Measurements from ENCODE around the gene XG.

The XG gene

DNA sequence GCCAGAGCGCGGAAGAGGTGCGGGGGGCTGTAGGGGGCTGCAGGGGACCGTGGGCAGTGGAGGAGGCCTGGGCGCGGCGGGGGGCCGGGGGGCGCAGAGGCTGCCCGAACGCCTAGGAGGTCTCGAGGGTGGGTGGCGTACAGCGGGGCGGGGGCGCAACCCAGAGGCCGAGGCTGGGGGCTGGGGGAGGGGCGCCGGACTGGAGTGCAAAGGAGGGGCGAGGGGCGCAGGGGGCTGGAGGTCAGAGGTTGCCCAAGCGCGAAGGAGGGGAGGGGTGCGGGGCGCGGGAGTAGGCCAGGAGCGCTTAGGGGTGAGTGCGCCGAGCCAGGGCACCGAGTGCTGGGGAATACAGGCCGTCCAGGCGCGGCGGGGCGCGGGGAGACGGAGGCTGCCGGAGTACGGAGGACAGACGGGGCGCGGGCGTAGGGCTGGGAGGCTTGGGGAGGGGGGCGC is 77.1 kb downstream of the XG start:
- Histone ChIP-seq H2AK5ac (ENCODE audit: low read depth, low read length) (no peak overlapping the region), H3K14ac (ENCODE audit: low read length) (no peak overlapping the region), H2BK120ac (ENCODE audit: low read depth, low read length) (no peak overlapping the region), H3K4me1 (ENCODE audit: control insufficient read depth in 2 of 2, insufficient read depth in 1 of 2, low read depth in 1 of 2, low read length in 2 of 2) (peaks cover 5 to 15% of the 10 kb centered on the region in 2 donors), H3K79me1 (ENCODE audit: low read depth, low read length) (no peaks in the 10 kb centered on the region), H2AFZ (ENCODE audit: low read length) (peak overlapping the region; percentile 92), H3K23ac (ENCODE audit: low read depth, low read length, poor library complexity) (no peak overlapping the region), H3K18ac (ENCODE audit: low read length) (peak overlapping the region; percentile 92), H4K91ac (ENCODE audit: low read depth, low read length, poor library complexity) (no peak overlapping the region), H2BK12ac (ENCODE audit: low read length) (no peak overlapping the region), H3K4ac (ENCODE audit: low read length) (no peak overlapping the region), H3K27ac (replicated peaks; ENCODE audit: low read length) (no peak overlapping the region), H2BK15ac (ENCODE audit: low read length) (no peak overlapping the region), H3K4me2 (ENCODE audit: insufficient read depth, low read length, poor library complexity, severe bottlenecking) (peak overlapping the region; percentile 73), H3K4me3 (ENCODE audit: low read length in 2 of 2) (peak overlapping the region; percentile 64 to 84), H3K9me3 (replicated peaks in 1 of 2; ENCODE audit: control insufficient read depth in 2 of 2, insufficient read depth in 1 of 2, low read depth in 1 of 2, low read length in 2 of 2) (peaks cover 0 to 16% of the 10 kb centered on the region in 2 donors), H3K9ac (ENCODE audit: low read depth, low read length, poor library complexity) (peak overlapping the region; percentile 88), H3K36me3 (replicated peaks in 1 of 2; ENCODE audit: control insufficient read depth in 2 of 2, insufficient read depth in 2 of 2, low read length in 2 of 2) (peaks cover 0 to 32% of the 10 kb centered on the region in 2 donors), H2BK5ac (ENCODE audit: low read length) (no peak overlapping the region), H3K27me3 (ENCODE audit: control insufficient read depth in 3 of 3, insufficient read depth in 3 of 3, low read depth in 1 of 3, low read length in 3 of 3) (no peaks in the 10 kb centered on the region), H4K8ac (ENCODE audit: low read depth, low read length) (no peak overlapping the region)
- peak; percentile 52 for DNase-seq (ENCODE audit: low spot score)
- WGBS, 2 donors (ENCODE audit: extremely low coverage in 2 of 2, insufficient read length in 2 of 2, insufficient replicate concordance in 1 of 2): no CpG with 5 or more reads among the region's 44 CpGs

DNA sequence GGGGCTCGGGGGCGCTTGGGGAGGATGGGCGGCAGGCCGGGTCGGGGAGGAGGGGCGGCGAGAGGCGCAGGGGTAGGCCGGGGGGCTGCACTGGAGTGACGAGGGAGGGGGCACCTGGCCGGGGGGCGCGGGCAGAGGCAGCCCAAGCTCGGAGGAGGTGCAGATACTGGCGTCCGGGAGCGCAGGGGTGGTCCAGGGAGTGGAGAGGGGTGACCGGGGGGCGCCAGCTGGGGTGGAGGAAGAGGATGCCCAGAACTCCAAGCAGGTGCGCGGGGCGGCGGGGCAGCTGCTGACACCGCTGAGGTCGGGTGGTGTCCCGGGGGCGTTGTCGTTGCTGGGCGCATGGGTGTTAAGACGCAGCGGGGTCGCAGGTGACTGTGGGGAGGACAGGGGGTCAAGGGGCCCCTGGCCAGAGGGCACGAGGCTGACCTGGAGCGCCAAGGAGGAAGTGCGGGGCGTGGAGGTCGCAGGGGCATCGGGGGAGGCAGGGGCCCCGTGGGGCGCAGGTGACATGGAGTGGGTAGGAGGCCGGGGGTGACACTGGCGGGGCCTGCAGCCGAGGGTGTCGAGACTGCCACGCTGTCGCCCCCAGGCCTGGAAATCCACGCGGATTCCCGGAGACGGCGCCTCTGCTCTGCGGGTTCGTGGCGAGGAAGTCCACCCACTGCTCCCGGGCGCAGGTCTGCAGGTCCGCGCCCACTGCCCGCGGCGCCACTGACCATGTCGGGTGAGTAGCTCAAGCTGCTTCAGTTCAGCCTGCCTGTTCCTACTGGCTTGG is 77.8 kb downstream of the XG start:
- no peaks in the 10 kb centered on the region for H3K27me3 ChIP-seq (ENCODE audit: control insufficient read depth in 3 of 3, insufficient read depth in 3 of 3, low read depth in 1 of 3, low read length in 3 of 3)
- peaks cover 5 to 15% of the 10 kb centered on the region in 2 donors for H3K4me1 ChIP-seq (ENCODE audit: control insufficient read depth in 2 of 2, insufficient read depth in 1 of 2, low read depth in 1 of 2, low read length in 2 of 2)
- H3K4me2 ChIP-seq (ENCODE audit: insufficient read depth, low read length, poor library complexity, severe bottlenecking): peak overlapping the region; percentile 73
- no peak overlapping the region for H3K27ac ChIP-seq (replicated peaks; ENCODE audit: low read length)
- no peak overlapping the region for H4K91ac ChIP-seq (ENCODE audit: low read depth, low read length, poor library complexity)
- peak overlapping the region; percentile 64 to 84 for H3K4me3 ChIP-seq (ENCODE audit: low read length in 2 of 2)
- no peak overlapping the region for H2BK12ac ChIP-seq (ENCODE audit: low read length)
- no peak overlapping the region for H3K14ac ChIP-seq (ENCODE audit: low read length)
- H3K23ac ChIP-seq (ENCODE audit: low read depth, low read length, poor library complexity): no peak overlapping the region
- H3K36me3 ChIP-seq (replicated peaks in 1 of 2; ENCODE audit: control insufficient read depth in 2 of 2, insufficient read depth in 2 of 2, low read length in 2 of 2): peaks cover 0 to 36% of the 10 kb centered on the region in 2 donors
- H2BK15ac ChIP-seq (ENCODE audit: low read length): no peak overlapping the region
- DNase-seq (ENCODE audit: low spot score): no peak
- peak overlapping the region; percentile 92 for H3K18ac ChIP-seq (ENCODE audit: low read length)
- no peak overlapping the region for H2BK120ac ChIP-seq (ENCODE audit: low read depth, low read length)
- H2AK5ac ChIP-seq (ENCODE audit: low read depth, low read length): no peak overlapping the region
- no peak overlapping the region for H2BK5ac ChIP-seq (ENCODE audit: low read length)
- H4K8ac ChIP-seq (ENCODE audit: low read depth, low read length): no peak overlapping the region
- H2AFZ ChIP-seq (ENCODE audit: low read length): peak overlapping the region; percentile 92
- peak overlapping the region; percentile 88 for H3K9ac ChIP-seq (ENCODE audit: low read depth, low read length, poor library complexity)
- H3K4ac ChIP-seq (ENCODE audit: low read length): no peak overlapping the region
- H3K9me3 ChIP-seq (replicated peaks in 1 of 2; ENCODE audit: control insufficient read depth in 2 of 2, insufficient read depth in 1 of 2, low read depth in 1 of 2, low read length in 2 of 2): peaks cover 0 to 17% of the 10 kb centered on the region in 2 donors
- no CpG with 5 or more reads among the region's 62 CpGs for WGBS, 2 donors (ENCODE audit: extremely low coverage in 2 of 2, insufficient read length in 2 of 2, insufficient replicate concordance in 1 of 2)
- H3K79me1 ChIP-seq (ENCODE audit: low read depth, low read length): no peaks in the 10 kb centered on the region

GRCh38 chrX:2831471-2832228 is 79.8 kb downstream of the XG start:
- H2BK5ac ChIP-seq (ENCODE audit: low read length): no peak overlapping the region
- peaks cover 0 to 46% of the 10 kb centered on the region in 2 donors for H3K36me3 ChIP-seq (replicated peaks in 1 of 2; ENCODE audit: control insufficient read depth in 2 of 2, insufficient read depth in 2 of 2, low read length in 2 of 2)
- no peak overlapping the region for H2AK5ac ChIP-seq (ENCODE audit: low read depth, low read length)
- H3K9me3 ChIP-seq (replicated peaks in 1 of 2; ENCODE audit: control insufficient read depth in 2 of 2, insufficient read depth in 1 of 2, low read depth in 1 of 2, low read length in 2 of 2): peaks cover 0 to 24% of the 10 kb centered on the region in 2 donors
- no peak overlapping the region for H4K91ac ChIP-seq (ENCODE audit: low read depth, low read length, poor library complexity)
- no peak overlapping the region for H2BK120ac ChIP-seq (ENCODE audit: low read depth, low read length)
- H3K4me2 ChIP-seq (ENCODE audit: insufficient read depth, low read length, poor library complexity, severe bottlenecking): no peak overlapping the region
- no peak overlapping the region for H3K23ac ChIP-seq (ENCODE audit: low read depth, low read length, poor library complexity)
- H2BK12ac ChIP-seq (ENCODE audit: low read length): no peak overlapping the region
- H4K8ac ChIP-seq (ENCODE audit: low read depth, low read length): no peak overlapping the region
- no peak overlapping the region for H3K4ac ChIP-seq (ENCODE audit: low read length)
- no peak overlapping the region for H3K4me3 ChIP-seq (ENCODE audit: low read length in 2 of 2)
- H3K27me3 ChIP-seq (ENCODE audit: control insufficient read depth in 3 of 3, insufficient read depth in 3 of 3, low read depth in 1 of 3, low read length in 3 of 3): no peaks in the 10 kb centered on the region
- H2AFZ ChIP-seq (ENCODE audit: low read length): no peak overlapping the region
- H3K27ac ChIP-seq (replicated peaks; ENCODE audit: low read length): no peak overlapping the region
- H3K9ac ChIP-seq (ENCODE audit: low read depth, low read length, poor library complexity): no peak overlapping the region
- H3K14ac ChIP-seq (ENCODE audit: low read length): no peak overlapping the region
- peaks cover 5 to 15% of the 10 kb centered on the region in 2 donors for H3K4me1 ChIP-seq (ENCODE audit: control insufficient read depth in 2 of 2, insufficient read depth in 1 of 2, low read depth in 1 of 2, low read length in 2 of 2)
- H2BK15ac ChIP-seq (ENCODE audit: low read length): no peak overlapping the region
- H3K18ac ChIP-seq (ENCODE audit: low read length): no peak overlapping the region
- no peaks in the 10 kb centered on the region for H3K79me1 ChIP-seq (ENCODE audit: low read depth, low read length)
- DNase-seq (ENCODE audit: low spot score): no peak
- no CpG with 5 or more reads among the region's 14 CpGs for WGBS, 2 donors (ENCODE audit: extremely low coverage in 2 of 2, insufficient read length in 2 of 2, insufficient replicate concordance in 1 of 2)

DNA sequence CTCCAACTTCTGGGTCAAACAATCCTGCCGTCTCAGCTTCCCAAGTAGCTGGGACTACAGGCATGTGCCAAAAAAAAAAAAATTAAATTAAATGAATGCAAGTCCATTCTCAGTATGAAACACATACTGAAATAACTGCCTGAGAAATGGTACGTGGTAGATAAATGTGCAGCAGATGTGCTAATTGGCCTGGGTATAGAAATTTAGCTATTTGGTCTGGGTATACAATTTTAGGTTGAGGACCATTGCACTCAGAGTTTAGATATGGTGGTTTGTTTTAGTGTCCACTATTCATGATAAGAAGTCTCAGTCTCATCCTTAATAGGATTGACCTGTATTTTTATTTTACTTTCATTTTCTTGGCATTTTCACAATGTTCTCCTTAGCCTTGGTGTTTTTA is 86.1 kb downstream of the XG start:
- Histone ChIP-seq H4K91ac (ENCODE audit: low read depth, low read length, poor library complexity) (no peak overlapping the region), H3K18ac (ENCODE audit: low read length) (no peak overlapping the region), H3K4ac (ENCODE audit: low read length) (no peak overlapping the region), H4K8ac (ENCODE audit: low read depth, low read length) (no peak overlapping the region), H3K4me2 (ENCODE audit: insufficient read depth, low read length, poor library complexity, severe bottlenecking) (no peak overlapping the region), H3K4me1 (ENCODE audit: control insufficient read depth in 2 of 2, insufficient read depth in 1 of 2, low read depth in 1 of 2, low read length in 2 of 2) (peaks cover 0 to 15% of the 10 kb centered on the region in 2 donors), H2BK15ac (ENCODE audit: low read length) (no peak overlapping the region), H3K4me3 (ENCODE audit: low read length in 2 of 2) (no peak overlapping the region), H3K27ac (replicated peaks; ENCODE audit: low read length) (no peak overlapping the region), H2BK120ac (ENCODE audit: low read depth, low read length) (no peak overlapping the region), H2AFZ (ENCODE audit: low read length) (no peak overlapping the region), H3K14ac (ENCODE audit: low read length) (no peak overlapping the region), H3K27me3 (ENCODE audit: control insufficient read depth in 3 of 3, insufficient read depth in 3 of 3, low read depth in 1 of 3, low read length in 3 of 3) (no peaks in the 10 kb centered on the region), H3K79me1 (ENCODE audit: low read depth, low read length) (no peaks in the 10 kb centered on the region), H3K9ac (ENCODE audit: low read depth, low read length, poor library complexity) (no peak overlapping the region), H2AK5ac (ENCODE audit: low read depth, low read length) (no peak overlapping the region), H3K23ac (ENCODE audit: low read depth, low read length, poor library complexity) (no peak overlapping the region), H3K9me3 (replicated peaks in 1 of 2; ENCODE audit: control insufficient read depth in 2 of 2, insufficient read depth in 1 of 2, low read depth in 1 of 2, low read length in 2 of 2) (peaks cover 0 to 41% of the 10 kb centered on the region in 2 donors), H2BK5ac (ENCODE audit: low read length) (no peak overlapping the region), H2BK12ac (ENCODE audit: low read length) (no peak overlapping the region), H3K36me3 (replicated peaks in 1 of 2; ENCODE audit: control insufficient read depth in 2 of 2, insufficient read depth in 2 of 2, low read length in 2 of 2) (peaks cover 2 to 47% of the 10 kb centered on the region in 2 donors)
- no CpG with 5 or more reads among the region's 2 CpGs for WGBS, 2 donors (ENCODE audit: extremely low coverage in 2 of 2, insufficient read length in 2 of 2, insufficient replicate concordance in 1 of 2)
- no peak for DNase-seq (ENCODE audit: low spot score)
